ENCODE measurements around the gene STX5. TPM values are rescaled to one million over a fixed set of nuclear protein-coding genes. Genes with fewer than 3 reads are reported as not detected.

STX5 gene
- total and polyA plus RNA-seq, 12 donors = 13.6 to 31.9 (median 19.0) TPM

GRCh38 chr11:62788991-62789390 lies 42.9 kb downstream of the STX5 start:
- Histone ChIP-seq H3K36me3 (peaks cover 0 to 57% (median 23%) of the 10 kb centered on the region in 9 donors), H3K9me3 (no peaks in the 10 kb centered on the region), H3K4me3 (peak overlapping the region in 1 of 10 donors; percentile 0), H3K4me1 (peaks cover 13 to 67% (median 57%) of the 10 kb centered on the region in 9 donors), H3K27ac (peak overlapping the region in 2 of 10 donors; percentile 92 to 97), H3K27me3 (no peaks in the 10 kb centered on the region)
- WGBS, 2 donors = 63 to 75% methylated on average over 5 of the region's 5 CpGs
- DNase-seq = no peak
- TF ChIP-seq CTCF (IDR thresholded peaks at IDR 0.05) = no peak
- intact Hi-C loops (cut with DNase I) = loop anchor here in 7 of 10 donors (5.0 to 10.0 kb wide), 5 partner anchors 43 to 76 kb away; partner anchors contain the start of genes STX5 (in 3 of the 7), TEX54 (in 3 of the 7) and WDR74 (in 1 of the 7)
- no peak for ATAC-seq

GRCh38 chr11:62787005-62787759 lies 44.7 kb downstream of the STX5 start, which contains the start of gene TMEM179B:
Gene TMEM179B (plus strand): TSS chr11:62787402. CDS start chr11:62787432, 30 bp downstream.
- H3K4me1 ChIP-seq = peaks cover 10 to 54% (median 49%) of the 10 kb centered on the region in 9 donors
- intact Hi-C loops (cut with DNase I) = loop anchor here in 9 of 10 donors (2.0 to 10.0 kb wide), 7 partner anchors 45 to 78 kb away; partner anchors contain the start of genes STX5 (in 3 of the 9), TEX54 (in 3 of the 9) and WDR74 (in 1 of the 9)

GRCh38 chr11:62786318-62787004 lies 45.4 kb downstream of the STX5 start:
- Histone ChIP-seq H3K4me3 (peak overlapping the region; percentile 87 to 96 (median 92)), H3K27me3 (no peaks in the 10 kb centered on the region), H3K27ac (peak overlapping the region; percentile 91 to 99 (median 97)), H3K36me3 (peaks cover 0 to 57% (median 20%) of the 10 kb centered on the region in 9 donors), H3K4me1 (peaks cover 9 to 49% (median 47%) of the 10 kb centered on the region in 9 donors), H3K9me3 (no peaks in the 10 kb centered on the region)
- DNase-seq (peak; percentile 90 to 91), ATAC-seq (peak; percentile 80 to 94 (median 84))
- intact Hi-C loops (cut with DNase I) = loop anchor here (1.0 to 10.0 kb wide), 8 partner anchors 46 to 78 kb away; partner anchors contain the start of genes STX5 (in 3 of the 10), TEX54 (in 3 of the 10) and WDR74 (in 1 of the 10)
- TF ChIP-seq CTCF (IDR thresholded peaks at IDR 0.05) = peak; percentile 85 to 99 (median 95)
- WGBS, 2 donors = 1% methylated on average over 50 to 51 of the region's 51 CpGs

More at GRCh38 chr11:62787005-62787759, 44.7 kb downstream of the STX5 start, which contains the start of gene TMEM179B:
- peak in 8 of 9 donors; percentile 4 to 60 (median 38) for TF ChIP-seq CTCF (IDR thresholded peaks at IDR 0.05)
- peak; percentile 94 to 99 for DNase-seq
- peak; percentile 86 to 92 (median 89) for ATAC-seq
- H3K27me3 ChIP-seq = no peaks in the 10 kb centered on the region
- peak within 1 kb of the TSS; percentile 87 to 96 (median 92) for H3K4me3 ChIP-seq
- peaks cover 0 to 54% (median 20%) of the 10 kb centered on the region in 9 donors for H3K36me3 ChIP-seq
- H3K9me3 ChIP-seq = no peaks in the 10 kb centered on the region
- WGBS, 2 donors = 0 to 1% methylated on average over 88 of the region's 88 CpGs
- peak within 1 kb of the TSS; percentile 91 to 99 (median 97) for H3K27ac ChIP-seq

GRCh38 chr11:62782753-62783152 lies 49.1 kb downstream of the STX5 start:
- DNase-seq (no peak), ATAC-seq (no peak)
- no peaks in the 10 kb centered on the region for H3K9me3 ChIP-seq
- no peak overlapping the region for H3K4me3 ChIP-seq
- peaks cover 4 to 12% (median 12%) of the 10 kb centered on the region in 9 donors for H3K4me1 ChIP-seq
- no peak overlapping the region for H3K27ac ChIP-seq
- H3K27me3 ChIP-seq = no peaks in the 10 kb centered on the region
- intact Hi-C loops (cut with DNase I) = loop anchor here in 1 of 10 donors (10.0 kb wide), 2 partner anchors 52 to 82 kb away; partner anchors contain the start of genes STX5, TEX54 and WDR74
- TF ChIP-seq CTCF (IDR thresholded peaks at IDR 0.05) = no peak
- WGBS, 2 donors = 92% methylated on average over 7 of the region's 7 CpGs
- peaks cover 0 to 66% (median 8%) of the 10 kb centered on the region in 9 donors for H3K36me3 ChIP-seq

Data from heart right ventricle (tissue), 16 donors.